ENCODE results near the gene RPL29.

DNA sequence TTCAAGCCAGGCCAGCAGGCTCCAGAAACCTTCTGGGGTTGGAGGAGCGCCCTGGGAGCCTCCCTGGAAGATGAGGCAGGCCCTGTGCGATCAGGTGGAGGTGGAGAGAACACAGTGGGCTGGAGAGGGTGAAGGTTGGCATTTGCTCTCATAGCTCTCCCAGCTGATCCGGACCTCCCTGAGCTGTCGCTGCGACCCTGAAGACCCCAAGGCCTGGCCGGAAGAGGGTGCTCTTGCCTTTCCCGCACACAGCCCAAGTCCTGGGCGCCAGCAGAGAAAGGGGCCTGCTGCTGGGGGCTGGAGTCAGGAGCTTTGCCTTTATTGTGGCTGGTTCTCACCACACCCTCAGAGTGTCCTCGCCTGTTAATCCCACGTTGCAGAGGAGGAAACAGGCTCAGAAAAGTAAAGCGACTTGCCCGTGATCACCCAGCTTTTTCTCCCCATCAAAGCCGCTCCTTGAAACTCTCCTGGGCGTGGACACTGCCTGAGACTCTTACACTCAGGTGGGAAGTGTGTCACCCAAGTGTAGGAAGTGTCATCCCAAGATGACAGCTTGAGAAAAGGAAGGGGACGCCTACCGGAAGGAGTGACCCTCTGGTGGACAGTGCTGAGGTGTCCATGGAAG is 8.6 kb upstream of the RPL29 start:
- TF ChIP-seq, protein P1, sequence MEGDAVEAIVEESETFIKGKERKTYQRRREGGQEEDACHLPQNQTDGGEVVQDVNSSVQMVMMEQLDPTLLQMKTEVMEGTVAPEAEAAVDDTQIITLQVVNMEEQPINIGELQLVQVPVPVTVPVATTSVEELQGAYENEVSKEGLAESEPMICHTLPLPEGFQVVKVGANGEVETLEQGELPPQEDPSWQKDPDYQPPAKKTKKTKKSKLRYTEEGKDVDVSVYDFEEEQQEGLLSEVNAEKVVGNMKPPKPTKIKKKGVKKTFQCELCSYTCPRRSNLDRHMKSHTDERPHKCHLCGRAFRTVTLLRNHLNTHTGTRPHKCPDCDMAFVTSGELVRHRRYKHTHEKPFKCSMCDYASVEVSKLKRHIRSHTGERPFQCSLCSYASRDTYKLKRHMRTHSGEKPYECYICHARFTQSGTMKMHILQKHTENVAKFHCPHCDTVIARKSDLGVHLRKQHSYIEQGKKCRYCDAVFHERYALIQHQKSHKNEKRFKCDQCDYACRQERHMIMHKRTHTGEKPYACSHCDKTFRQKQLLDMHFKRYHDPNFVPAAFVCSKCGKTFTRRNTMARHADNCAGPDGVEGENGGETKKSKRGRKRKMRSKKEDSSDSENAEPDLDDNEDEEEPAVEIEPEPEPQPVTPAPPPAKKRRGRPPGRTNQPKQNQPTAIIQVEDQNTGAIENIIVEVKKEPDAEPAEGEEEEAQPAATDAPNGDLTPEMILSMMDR (IDR thresholded peaks at IDR 0.05; ENCODE audit: low read length) = peak; percentile 28; the same call in 1 of the 2 replicates
- no peak for TF ChIP-seq EZH2 (IDR thresholded peaks at IDR 0.05; ENCODE audit: borderline replicate concordance, low read length)
